SK-N-SH (cell line): ENCODE data around the gene PROM1. TPM values are rescaled to one million over a fixed set of nuclear protein-coding genes. Genes with fewer than 3 reads are reported as not detected.

Source experiments
- CTCF ChIA-PET: fragments of 300-600, 350-600 bp; formaldehyde crosslinking; extraction: SDS; loops from one replicate; lab custom pipeline; 2021; lab: Yijun Ruan, JAX
- POLR2A ChIA-PET: fragments of 350-600 bp; sonication (Branson Sonifier 250); formaldehyde crosslinking; extraction: SDS; loops from one replicate; lab custom pipeline; 2020; ENCODE audit warnings: antibody characterized with exemption, inconsistent platforms; lab: Yijun Ruan, JAX
- DNase-seq: peaks from one replicate; pipeline ENCODE4 v3.0.0; 2012
- H2AFZ ChIP-seq: fragments of 200-600 bp; sonication (generic); 2 replicates; pipeline ENCODE4 v1.8.1; 2016; ENCODE audit warnings: antibody characterized with exemption, mild to moderate bottlenecking, low read depth
- H3F3A ChIP-seq: fragments of 200-600 bp; sonication (generic); replicated peaks from 2 replicates; pipeline ENCODE3; 2016; ENCODE audit warnings: antibody characterized with exemption, mild to moderate bottlenecking; ENCODE audit not compliant: insufficient read depth
- H3K27ac ChIP-seq, 2 experiments: fragments of 200-500 bp in 1 of 2; fragments of 200-600 bp in 1 of 2; sonication (Bioruptor generic) in 1 of 2; sonication (generic), shearing (Covaris generic) in 1 of 2; 2 replicates each; pipeline versions ENCODE4 v1.5.1 to v1.6.1; 2014 to 2016; ENCODE audit warnings: low read depth in 2 of 2, inconsistent platforms in 1 of 2, low read length in 1 of 2, mild to moderate bottlenecking in 1 of 2, mixed read lengths in 1 of 2
- H3K27me3 ChIP-seq: fragments of 200-600 bp; sonication (generic), shearing (Covaris generic); 2 replicates; pipeline ENCODE4 v1.6.1; 2016; ENCODE audit warnings: mixed run types; ENCODE audit not compliant: insufficient read depth
- H3K36me3 ChIP-seq, 2 experiments: fragments of 200-500 bp in 1 of 2; fragments of 200-600 bp in 1 of 2; sonication (Bioruptor generic) in 1 of 2; sonication (generic) in 1 of 2; replicated peaks in 1 of 2; 2 replicates each; pipeline versions ENCODE3 to v1.5.1; 2014 to 2016; ENCODE audit warnings: low read length in 1 of 2, mild to moderate bottlenecking in 1 of 2; ENCODE audit not compliant: insufficient read depth in 2 of 2, control insufficient read depth in 1 of 2
- H3K4me1 ChIP-seq, 2 experiments: fragments of 200-500 bp in 1 of 2; fragments of 200-600 bp in 1 of 2; sonication (Bioruptor generic) in 1 of 2; sonication (generic), shearing (Covaris generic) in 1 of 2; 2 replicates each; pipeline versions ENCODE4 v1.5.1 to v1.6.1; 2014 to 2016; ENCODE audit warnings: low read depth in 1 of 2, low read length in 1 of 2, mixed run types in 1 of 2; ENCODE audit not compliant: insufficient read depth in 2 of 2, control insufficient read depth in 1 of 2
- H3K4me2 ChIP-seq: fragments of 200-600 bp; sonication (generic), shearing (Covaris generic); 2 replicates; pipeline ENCODE4 v1.6.1; 2017; ENCODE audit warnings: mixed run types
- H3K4me3 ChIP-seq, 2 experiments: fragments of 200-500 bp in 1 of 2; fragments of 200-600 bp in 1 of 2; sonication (Bioruptor generic) in 1 of 2; sonication (generic), shearing (Covaris generic) in 1 of 2; 2 replicates each; pipeline versions ENCODE4 v1.5.1 to v1.8.1; 2014 to 2016; ENCODE audit warnings: low read depth in 2 of 2, inconsistent platforms in 1 of 2, low read length in 1 of 2, mild to moderate bottlenecking in 1 of 2, mixed read lengths in 1 of 2, moderate library complexity in 1 of 2
- H3K79me2 ChIP-seq: fragments of 200-600 bp; sonication (generic); 2 replicates; pipeline ENCODE4 v1.8.1; 2017; ENCODE audit warnings: mild to moderate bottlenecking; ENCODE audit not compliant: insufficient read depth
- H3K9ac ChIP-seq: fragments of 200-600 bp; sonication (generic); 2 replicates; pipeline ENCODE4 v1.6.1; 2017; ENCODE audit warnings: mixed run types
- H3K9me2 ChIP-seq: fragments of 200-600 bp; sonication (generic); 2 replicates; pipeline ENCODE4 v1.6.1; 2017; ENCODE audit warnings: mixed run types
- H3K9me3 ChIP-seq: fragments of 200-600 bp; sonication (generic); 2 replicates; pipeline ENCODE4 v1.6.1; 2017; ENCODE audit warnings: mixed run types, mild to moderate bottlenecking, moderate library complexity
- H4K20me1 ChIP-seq: fragments of 200-600 bp; sonication (generic); 2 replicates; pipeline ENCODE4 v1.6.1; 2017; ENCODE audit warnings: mild to moderate bottlenecking, mixed run types; ENCODE audit not compliant: insufficient read depth
- ELF1 ChIP-seq: IDR thresholded peaks from 2 replicates; pipeline ENCODE4 v1.4.0; 2012
- EP300 ChIP-seq, 2 experiments: IDR thresholded peaks; 2 replicates each; pipeline versions ENCODE4 v1.4.0 to v1.6.1; 2012; ENCODE audit warnings: borderline replicate concordance in 1 of 2, low read depth in 1 of 2, low read length in 1 of 2
- EZH2phosphoT487 ChIP-seq: fragments of 200-600 bp; sonication (generic); IDR thresholded peaks from 2 replicates; pipeline ENCODE4 v1.6.1; 2017; ENCODE audit warnings: low read depth, mixed run types, mild to moderate bottlenecking, antibody characterized with exemption, moderate library complexity, borderline replicate concordance
- FOSL2 ChIP-seq: IDR thresholded peaks from 2 replicates; pipeline ENCODE4 v1.4.0; 2012; ENCODE audit warnings: low read depth, mild to moderate bottlenecking, moderate library complexity, borderline replicate concordance
- GABPA ChIP-seq: IDR thresholded peaks from 2 replicates; pipeline ENCODE4 v1.4.0; 2012; ENCODE audit warnings: low read depth, mild to moderate bottlenecking
- JUND ChIP-seq: IDR thresholded peaks from 2 replicates; pipeline ENCODE4 v1.4.0; 2012
- MEF2A ChIP-seq: IDR thresholded peaks from 2 replicates; pipeline ENCODE4 v1.4.0; 2012; ENCODE audit warnings: low read depth, borderline replicate concordance
- MXI1 ChIP-seq: IDR thresholded peaks from 2 replicates; pipeline ENCODE4 v1.6.1; 2012; ENCODE audit warnings: mild to moderate bottlenecking, low read depth, low read length, improper control_type of control experiment
- NFIC ChIP-seq: IDR thresholded peaks from 2 replicates; pipeline ENCODE4 v1.4.0; 2012; ENCODE audit warnings: borderline replicate concordance
- NRF1 ChIP-seq: IDR thresholded peaks from 2 replicates; pipeline ENCODE4 v1.6.1; 2012; ENCODE audit warnings: low read depth, mild to moderate bottlenecking, low read length
- POLR2AphosphoS5 ChIP-seq: IDR thresholded peaks from 2 replicates; pipeline ENCODE4 v1.6.1; 2012; ENCODE audit warnings: low read depth, low read length
- RAD21 ChIP-seq: IDR thresholded peaks from 2 replicates; pipeline ENCODE4 v1.6.1; 2012; ENCODE audit warnings: mild to moderate bottlenecking, low read length
- RFX5 ChIP-seq: IDR thresholded peaks from 2 replicates; pipeline ENCODE4 v1.6.1; 2012; ENCODE audit warnings: mild to moderate bottlenecking, improper control_type of control experiment, low read length
- SIN3A ChIP-seq: IDR thresholded peaks from 2 replicates; pipeline ENCODE4 v1.6.1; 2012; ENCODE audit warnings: low read depth, mild to moderate bottlenecking, low read length, moderate library complexity, borderline replicate concordance
- SMC3 ChIP-seq: IDR thresholded peaks from 2 replicates; pipeline ENCODE4 v1.6.1; 2012; ENCODE audit warnings: low read depth, low read length, improper control_type of control experiment
- WGBS: methylation state at CpG from one replicate; pipeline ENCODE4 v1.1.6; 2017; ENCODE audit warnings: low lambda C conversion rate; 5-methylcytosine and 5-hydroxymethylcytosine counted together
- polyA plus RNA-seq, 3 experiments: library from polyadenylated mRNA; depleted of rRNA; stranded (reverse); fragments of >200 nt; gene quantifications; 2 replicates each; pipeline ENCODE4 v1.2.3, GENCODE V29; 2012
- TF ChIP-seq, protein P1 (sequence below): fragments of 150-350 bp; IDR thresholded peaks from 2 replicates; pipeline ENCODE4 v1.6.1; 2016; ENCODE audit warnings: mild to moderate bottlenecking, low read depth, low read length
- TF ChIP-seq, protein P2 (sequence below): fragments of 150-350 bp; IDR thresholded peaks from 2 replicates; pipeline ENCODE4 v1.6.1; 2017; ENCODE audit warnings: antibody characterized with exemption, low read length, low read depth, borderline replicate concordance
- TF ChIP-seq, protein P3 (sequence below): IDR thresholded peaks from 2 replicates; pipeline ENCODE4 v1.4.0; 2012; ENCODE audit warnings: low read depth, borderline replicate concordance
- TF ChIP-seq, protein P4 (sequence below): IDR thresholded peaks from 2 replicates; pipeline ENCODE4; 2012
- TF ChIP-seq, protein P5 (sequence below): IDR thresholded peaks from 2 replicates; pipeline ENCODE4 v1.4.0; 2012; ENCODE audit warnings: low read depth
- TF ChIP-seq, protein P6 (sequence below): IDR thresholded peaks from 2 replicates; pipeline ENCODE4 v1.6.1; 2012; ENCODE audit warnings: mild to moderate bottlenecking, low read depth, low read length, moderate library complexity

The PROM1 gene
- polyA plus RNA-seq, 1 of the 3 experiments (the other 2 are of a cell fraction): not detected

DNA sequence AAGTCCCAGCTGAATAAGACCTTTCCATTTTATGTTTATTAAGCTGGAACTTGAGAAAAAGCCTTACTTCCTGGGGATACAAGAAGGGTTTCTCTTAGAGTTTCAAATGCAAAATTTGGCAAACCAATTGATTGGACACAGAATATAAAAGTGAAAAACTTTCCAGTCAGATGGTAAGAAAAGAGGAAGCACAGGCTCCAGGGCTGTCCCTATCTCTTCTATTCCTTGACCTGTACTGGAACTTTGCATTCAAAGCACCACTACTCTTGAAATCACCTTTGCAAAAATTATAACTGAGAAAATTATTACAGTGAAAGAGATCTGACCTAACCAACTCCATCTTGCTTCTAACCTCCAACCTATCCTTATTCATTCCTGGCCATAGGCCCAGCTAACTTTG, 11.7 kb downstream of the PROM1 start:
- Histone ChIP-seq H3K27me3 (peaks cover 7% of the 10 kb centered on the region; the same call in 1 of the 2 replicates), H3K36me3 (no peaks in the 10 kb centered on the region), H3K9me2 (no peaks in the 10 kb centered on the region), H3K4me3 (no peak overlapping the region), H2AFZ (no peak overlapping the region), H3K9me3 (no peaks in the 10 kb centered on the region), H3F3A (no peaks in the 10 kb centered on the region), H3K4me2 (no peak overlapping the region), H4K20me1 (no peaks in the 10 kb centered on the region), H3K79me2 (no peaks in the 10 kb centered on the region), H3K4me1 (no peaks in the 10 kb centered on the region; a peak in 1 of 4 replicates), H3K9ac (no peak overlapping the region), H3K27ac (no peak overlapping the region)
- POLR2A ChIA-PET: no interaction called here
- TF ChIP-seq GABPA (no peak), FOSL2 (no peak), MEF2A (no peak), ELF1 (no peak), EP300 (IDR thresholded peaks at IDR 0.05; ENCODE audit: borderline replicate concordance in 1 of 2, low read depth in 1 of 2, low read length in 1 of 2) (no peak), RAD21 (no peak), NFIC (no peak), JUND (no peak), NRF1 (no peak), POLR2AphosphoS5 (no peak), SMC3 (no peak), RFX5 (no peak), MXI1 (no peak), EZH2phosphoT487 (no peak)
- TF ChIP-seq, protein P1, sequence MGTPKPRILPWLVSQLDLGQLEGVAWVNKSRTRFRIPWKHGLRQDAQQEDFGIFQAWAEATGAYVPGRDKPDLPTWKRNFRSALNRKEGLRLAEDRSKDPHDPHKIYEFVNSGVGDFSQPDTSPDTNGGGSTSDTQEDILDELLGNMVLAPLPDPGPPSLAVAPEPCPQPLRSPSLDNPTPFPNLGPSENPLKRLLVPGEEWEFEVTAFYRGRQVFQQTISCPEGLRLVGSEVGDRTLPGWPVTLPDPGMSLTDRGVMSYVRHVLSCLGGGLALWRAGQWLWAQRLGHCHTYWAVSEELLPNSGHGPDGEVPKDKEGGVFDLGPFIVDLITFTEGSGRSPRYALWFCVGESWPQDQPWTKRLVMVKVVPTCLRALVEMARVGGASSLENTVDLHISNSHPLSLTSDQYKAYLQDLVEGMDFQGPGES: no peak
- TF ChIP-seq, protein P2, sequence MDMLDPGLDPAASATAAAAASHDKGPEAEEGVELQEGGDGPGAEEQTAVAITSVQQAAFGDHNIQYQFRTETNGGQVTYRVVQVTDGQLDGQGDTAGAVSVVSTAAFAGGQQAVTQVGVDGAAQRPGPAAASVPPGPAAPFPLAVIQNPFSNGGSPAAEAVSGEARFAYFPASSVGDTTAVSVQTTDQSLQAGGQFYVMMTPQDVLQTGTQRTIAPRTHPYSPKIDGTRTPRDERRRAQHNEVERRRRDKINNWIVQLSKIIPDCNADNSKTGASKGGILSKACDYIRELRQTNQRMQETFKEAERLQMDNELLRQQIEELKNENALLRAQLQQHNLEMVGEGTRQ: no peak
- TF ChIP-seq, protein P3, sequence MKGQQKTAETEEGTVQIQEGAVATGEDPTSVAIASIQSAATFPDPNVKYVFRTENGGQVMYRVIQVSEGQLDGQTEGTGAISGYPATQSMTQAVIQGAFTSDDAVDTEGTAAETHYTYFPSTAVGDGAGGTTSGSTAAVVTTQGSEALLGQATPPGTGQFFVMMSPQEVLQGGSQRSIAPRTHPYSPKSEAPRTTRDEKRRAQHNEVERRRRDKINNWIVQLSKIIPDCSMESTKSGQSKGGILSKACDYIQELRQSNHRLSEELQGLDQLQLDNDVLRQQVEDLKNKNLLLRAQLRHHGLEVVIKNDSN: no peak
- CTCF ChIA-PET: no interaction called here
- no peak for DNase-seq

DNA sequence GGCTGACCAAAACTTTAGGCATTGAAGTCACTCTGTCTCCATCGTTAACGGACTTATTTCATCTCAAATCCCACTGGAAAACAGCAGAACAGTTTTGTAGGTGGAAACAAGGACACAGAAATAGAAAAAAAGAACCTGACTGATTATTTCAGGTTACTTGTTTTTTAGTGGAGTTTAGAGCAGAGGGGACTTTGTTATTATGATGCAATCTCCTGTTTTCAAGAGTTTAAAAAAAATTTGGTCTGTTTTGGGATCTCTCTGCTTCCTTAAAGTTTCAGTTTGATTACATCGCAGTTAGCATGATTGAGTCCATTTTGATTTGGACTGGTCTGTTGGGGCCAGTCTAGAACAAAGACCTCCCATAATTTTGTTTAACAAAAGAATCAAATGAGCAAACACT, 13.6 kb downstream of the PROM1 start:
- no peaks in the 10 kb centered on the region for H3K79me2 ChIP-seq
- H3K4me3 ChIP-seq: no peak overlapping the region
- no peaks in the 10 kb centered on the region for H3K9me2 ChIP-seq
- CTCF ChIA-PET: interaction anchor here (1.3 to 1.6 kb wide), 2 partner anchors 13 to 136 kb away, joined by 3 to 4 read pairs; partner anchors contain the start of gene PROM1
- H3F3A ChIP-seq: no peaks in the 10 kb centered on the region
- no peak overlapping the region for H2AFZ ChIP-seq
- POLR2A ChIA-PET: no interaction called here
- no peaks in the 10 kb centered on the region for H3K9me3 ChIP-seq
- H3K9ac ChIP-seq: no peak overlapping the region
- 59% methylated on average over 3 of the region's 3 CpGs for WGBS
- H3K4me1 ChIP-seq: no peaks in the 10 kb centered on the region; a peak in 1 of 4 replicates
- no peaks in the 10 kb centered on the region; the same call in 1 of the 2 replicates for H3K27me3 ChIP-seq
- no peak for DNase-seq
- no peaks in the 10 kb centered on the region for H3K36me3 ChIP-seq
- H3K27ac ChIP-seq: no peak overlapping the region
- H3K4me2 ChIP-seq: no peak overlapping the region
- no peaks in the 10 kb centered on the region for H4K20me1 ChIP-seq
- TF ChIP-seq EZH2phosphoT487 (no peak), SIN3A (no peak)
- TF ChIP-seq, protein P4, sequence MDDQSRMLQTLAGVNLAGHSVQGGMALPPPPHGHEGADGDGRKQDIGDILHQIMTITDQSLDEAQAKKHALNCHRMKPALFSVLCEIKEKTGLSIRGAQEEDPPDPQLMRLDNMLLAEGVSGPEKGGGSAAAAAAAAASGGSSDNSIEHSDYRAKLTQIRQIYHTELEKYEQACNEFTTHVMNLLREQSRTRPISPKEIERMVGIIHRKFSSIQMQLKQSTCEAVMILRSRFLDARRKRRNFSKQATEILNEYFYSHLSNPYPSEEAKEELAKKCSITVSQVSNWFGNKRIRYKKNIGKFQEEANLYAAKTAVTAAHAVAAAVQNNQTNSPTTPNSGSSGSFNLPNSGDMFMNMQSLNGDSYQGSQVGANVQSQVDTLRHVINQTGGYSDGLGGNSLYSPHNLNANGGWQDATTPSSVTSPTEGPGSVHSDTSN: no peak
- TF ChIP-seq, protein P5, sequence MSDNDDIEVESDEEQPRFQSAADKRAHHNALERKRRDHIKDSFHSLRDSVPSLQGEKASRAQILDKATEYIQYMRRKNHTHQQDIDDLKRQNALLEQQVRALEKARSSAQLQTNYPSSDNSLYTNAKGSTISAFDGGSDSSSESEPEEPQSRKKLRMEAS: no peak
- TF ChIP-seq, protein P6, sequence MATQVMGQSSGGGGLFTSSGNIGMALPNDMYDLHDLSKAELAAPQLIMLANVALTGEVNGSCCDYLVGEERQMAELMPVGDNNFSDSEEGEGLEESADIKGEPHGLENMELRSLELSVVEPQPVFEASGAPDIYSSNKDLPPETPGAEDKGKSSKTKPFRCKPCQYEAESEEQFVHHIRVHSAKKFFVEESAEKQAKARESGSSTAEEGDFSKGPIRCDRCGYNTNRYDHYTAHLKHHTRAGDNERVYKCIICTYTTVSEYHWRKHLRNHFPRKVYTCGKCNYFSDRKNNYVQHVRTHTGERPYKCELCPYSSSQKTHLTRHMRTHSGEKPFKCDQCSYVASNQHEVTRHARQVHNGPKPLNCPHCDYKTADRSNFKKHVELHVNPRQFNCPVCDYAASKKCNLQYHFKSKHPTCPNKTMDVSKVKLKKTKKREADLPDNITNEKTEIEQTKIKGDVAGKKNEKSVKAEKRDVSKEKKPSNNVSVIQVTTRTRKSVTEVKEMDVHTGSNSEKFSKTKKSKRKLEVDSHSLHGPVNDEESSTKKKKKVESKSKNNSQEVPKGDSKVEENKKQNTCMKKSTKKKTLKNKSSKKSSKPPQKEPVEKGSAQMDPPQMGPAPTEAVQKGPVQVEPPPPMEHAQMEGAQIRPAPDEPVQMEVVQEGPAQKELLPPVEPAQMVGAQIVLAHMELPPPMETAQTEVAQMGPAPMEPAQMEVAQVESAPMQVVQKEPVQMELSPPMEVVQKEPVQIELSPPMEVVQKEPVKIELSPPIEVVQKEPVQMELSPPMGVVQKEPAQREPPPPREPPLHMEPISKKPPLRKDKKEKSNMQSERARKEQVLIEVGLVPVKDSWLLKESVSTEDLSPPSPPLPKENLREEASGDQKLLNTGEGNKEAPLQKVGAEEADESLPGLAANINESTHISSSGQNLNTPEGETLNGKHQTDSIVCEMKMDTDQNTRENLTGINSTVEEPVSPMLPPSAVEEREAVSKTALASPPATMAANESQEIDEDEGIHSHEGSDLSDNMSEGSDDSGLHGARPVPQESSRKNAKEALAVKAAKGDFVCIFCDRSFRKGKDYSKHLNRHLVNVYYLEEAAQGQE: no peak
- TF ChIP-seq, protein P2: no peak
